Omental fat pad (tissue), 4 donors: ENCODE results near the gene S100PBP. TPM values are rescaled to one million over a fixed set of nuclear protein-coding genes. Genes with fewer than 3 reads are reported as not detected.

Source experiments
- ATAC-seq: fragments of 150-250 bp; one replicate; pipeline ENCODE4 v1.9.1; 2016; ENCODE audit warnings: mild to moderate bottlenecking, moderate library complexity; ENCODE audit not compliant: low FRiP score
- DNase-seq: peaks from one replicate; pipeline ENCODE4 v3.0.0-alpha.2; 2019; ENCODE audit warnings: low spot score
- CTCF ChIP-seq, 3 donors: fragments of 450-650 bp; IDR thresholded peaks; one replicate each; pipeline ENCODE4 v1.5.1; 2016 to 2017; ENCODE audit warnings: antibody characterized with exemption in 3 of 3, mild to moderate bottlenecking in 3 of 3, moderate library complexity in 2 of 3
- total RNA-seq, 4 donors: library from RNA; depleted of rRNA; stranded (reverse); fragments of >200 nt; gene quantifications; one replicate each; pipeline ENCODE4 v1.1.0, GENCODE V29; 2016

Gene S100PBP
- total RNA-seq, 4 donors from 2014 or later: 20.4 to 47.6 (median 28.4) TPM

GRCh38 chr1:32888134-32888533 is 70.7 kb downstream of the S100PBP start:
- DNase-seq (no peak), ATAC-seq (no peak)
- no peak for TF ChIP-seq CTCF (IDR thresholded peaks at IDR 0.05)

- ATAC-seq (no peak), DNase-seq (no peak)
- no peak for TF ChIP-seq CTCF (IDR thresholded peaks at IDR 0.05)
Observed at GRCh38 chr1:32888677-32889420, 71.4 kb downstream of the S100PBP start.

GRCh38 chr1:32889731-32890278 is 72.4 kb downstream of the S100PBP start:
- DNase-seq: no peak
- TF ChIP-seq CTCF (IDR thresholded peaks at IDR 0.05): no peak
- ATAC-seq: no peak

GRCh38 chr1:32890516-32891240 is 73.2 kb downstream of the S100PBP start:
- DNase-seq (no peak), ATAC-seq (no peak)
- no peak for TF ChIP-seq CTCF (IDR thresholded peaks at IDR 0.05)

- TF ChIP-seq CTCF (IDR thresholded peaks at IDR 0.05): no peak
- ATAC-seq: no peak
- no peak for DNase-seq
Observed at GRCh38 chr1:32891241-32891570, 73.8 kb downstream of the S100PBP start.

- DNase-seq: no peak
Observed at GRCh38 chr1:32891630-32892029, 74.2 kb downstream of the S100PBP start.

More at GRCh38 chr1:32891630-32892029, 74.2 kb downstream of the S100PBP start:
- TF ChIP-seq CTCF (IDR thresholded peaks at IDR 0.05): no peak
- no peak for ATAC-seq
